Neural cell (in vitro differentiated cells): Measurements from ENCODE around the gene RALGPS1.

Experiments used
- EZH2 ChIP-seq: fragments of 200-600, 300-800 bp; shearing (Covaris generic), sonication (generic); IDR thresholded peaks from 2 replicates; pipeline ENCODE4 v1.6.1; 2014; ENCODE audit warnings: antibody characterized with exemption, low read length, borderline replicate concordance, mild to moderate bottlenecking; ENCODE audit not compliant: insufficient read depth, poor library complexity, severe bottlenecking
- POLR2AphosphoS5 ChIP-seq: IDR thresholded peaks from 2 replicates; pipeline ENCODE4 v1.6.1; 2012
- RAD21 ChIP-seq: fragments of 450-650 bp; conservative IDR thresholded peaks from 2 replicates; pipeline ENCODE4 v1.6.1; 2014; ENCODE audit warnings: antibody characterized with exemption, mild to moderate bottlenecking, moderate library complexity
- SMC3 ChIP-seq: fragments of 450-650 bp; conservative IDR thresholded peaks from 2 replicates; pipeline ENCODE4 v1.6.1; 2014; ENCODE audit warnings: antibody characterized with exemption, mild to moderate bottlenecking, moderate library complexity; ENCODE audit not compliant: poor library complexity
- TF ChIP-seq, protein P1 (sequence below): fragments of 450-650 bp; IDR thresholded peaks from 2 replicates; pipeline ENCODE4 v1.5.1; 2014; ENCODE audit warnings: antibody characterized with exemption, mild to moderate bottlenecking, moderate library complexity; ENCODE audit not compliant: poor library complexity, severe bottlenecking
- TF ChIP-seq, protein P2 (sequence below): IDR thresholded peaks from 2 replicates; pipeline ENCODE4 v1.6.1; 2012; ENCODE audit warnings: borderline replicate concordance

DNA sequence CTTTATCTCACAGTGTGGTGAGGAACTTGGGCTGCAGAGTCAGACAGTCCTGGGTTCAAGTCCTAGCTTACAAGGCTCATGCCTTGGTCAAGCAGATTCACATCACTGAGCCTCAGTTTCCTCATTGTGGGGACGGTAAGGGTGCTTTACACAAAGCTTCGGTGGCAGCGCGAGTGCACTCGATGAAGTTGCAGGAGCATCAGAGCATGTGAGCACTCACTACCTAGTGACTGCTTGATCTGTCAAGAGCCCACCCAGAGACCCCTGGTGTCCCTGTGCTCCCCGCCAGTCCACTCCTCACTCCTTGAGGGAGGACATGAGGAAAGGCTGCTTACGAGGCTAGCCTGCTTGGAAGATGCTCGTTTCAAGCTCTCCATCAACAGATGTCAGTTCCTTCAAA is 293.8 kb downstream of the RALGPS1 start:
- TF ChIP-seq, protein P1, sequence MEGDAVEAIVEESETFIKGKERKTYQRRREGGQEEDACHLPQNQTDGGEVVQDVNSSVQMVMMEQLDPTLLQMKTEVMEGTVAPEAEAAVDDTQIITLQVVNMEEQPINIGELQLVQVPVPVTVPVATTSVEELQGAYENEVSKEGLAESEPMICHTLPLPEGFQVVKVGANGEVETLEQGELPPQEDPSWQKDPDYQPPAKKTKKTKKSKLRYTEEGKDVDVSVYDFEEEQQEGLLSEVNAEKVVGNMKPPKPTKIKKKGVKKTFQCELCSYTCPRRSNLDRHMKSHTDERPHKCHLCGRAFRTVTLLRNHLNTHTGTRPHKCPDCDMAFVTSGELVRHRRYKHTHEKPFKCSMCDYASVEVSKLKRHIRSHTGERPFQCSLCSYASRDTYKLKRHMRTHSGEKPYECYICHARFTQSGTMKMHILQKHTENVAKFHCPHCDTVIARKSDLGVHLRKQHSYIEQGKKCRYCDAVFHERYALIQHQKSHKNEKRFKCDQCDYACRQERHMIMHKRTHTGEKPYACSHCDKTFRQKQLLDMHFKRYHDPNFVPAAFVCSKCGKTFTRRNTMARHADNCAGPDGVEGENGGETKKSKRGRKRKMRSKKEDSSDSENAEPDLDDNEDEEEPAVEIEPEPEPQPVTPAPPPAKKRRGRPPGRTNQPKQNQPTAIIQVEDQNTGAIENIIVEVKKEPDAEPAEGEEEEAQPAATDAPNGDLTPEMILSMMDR = no peak
- TF ChIP-seq POLR2AphosphoS5 (no peak), EZH2 (no peak), SMC3 (no peak), RAD21 (no peak)
- TF ChIP-seq, protein P2, sequence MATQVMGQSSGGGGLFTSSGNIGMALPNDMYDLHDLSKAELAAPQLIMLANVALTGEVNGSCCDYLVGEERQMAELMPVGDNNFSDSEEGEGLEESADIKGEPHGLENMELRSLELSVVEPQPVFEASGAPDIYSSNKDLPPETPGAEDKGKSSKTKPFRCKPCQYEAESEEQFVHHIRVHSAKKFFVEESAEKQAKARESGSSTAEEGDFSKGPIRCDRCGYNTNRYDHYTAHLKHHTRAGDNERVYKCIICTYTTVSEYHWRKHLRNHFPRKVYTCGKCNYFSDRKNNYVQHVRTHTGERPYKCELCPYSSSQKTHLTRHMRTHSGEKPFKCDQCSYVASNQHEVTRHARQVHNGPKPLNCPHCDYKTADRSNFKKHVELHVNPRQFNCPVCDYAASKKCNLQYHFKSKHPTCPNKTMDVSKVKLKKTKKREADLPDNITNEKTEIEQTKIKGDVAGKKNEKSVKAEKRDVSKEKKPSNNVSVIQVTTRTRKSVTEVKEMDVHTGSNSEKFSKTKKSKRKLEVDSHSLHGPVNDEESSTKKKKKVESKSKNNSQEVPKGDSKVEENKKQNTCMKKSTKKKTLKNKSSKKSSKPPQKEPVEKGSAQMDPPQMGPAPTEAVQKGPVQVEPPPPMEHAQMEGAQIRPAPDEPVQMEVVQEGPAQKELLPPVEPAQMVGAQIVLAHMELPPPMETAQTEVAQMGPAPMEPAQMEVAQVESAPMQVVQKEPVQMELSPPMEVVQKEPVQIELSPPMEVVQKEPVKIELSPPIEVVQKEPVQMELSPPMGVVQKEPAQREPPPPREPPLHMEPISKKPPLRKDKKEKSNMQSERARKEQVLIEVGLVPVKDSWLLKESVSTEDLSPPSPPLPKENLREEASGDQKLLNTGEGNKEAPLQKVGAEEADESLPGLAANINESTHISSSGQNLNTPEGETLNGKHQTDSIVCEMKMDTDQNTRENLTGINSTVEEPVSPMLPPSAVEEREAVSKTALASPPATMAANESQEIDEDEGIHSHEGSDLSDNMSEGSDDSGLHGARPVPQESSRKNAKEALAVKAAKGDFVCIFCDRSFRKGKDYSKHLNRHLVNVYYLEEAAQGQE = no peak
